GM21526 (cell line): ENCODE data around the gene TRIM38.
"Not testable (repeated sequence)": the region's sequence is repeated elsewhere in the genome, so short reads cannot be mapped to it uniquely, and the experiment has no call there.

ENCODE experiments used
- ATAC-seq: cut with Tn5 transposase; IDR thresholded peaks from one replicate; pipeline ENCODE4 v1.9.1; 2021; ENCODE audit warnings: moderate library complexity; ENCODE audit not compliant: unreplicated experiment, low FRiP score

Gene TRIM38

GRCh38 chr6:25962149-25963127 lies at the start of gene TRIM38:
Gene TRIM38 (plus strand): TSS chr6:25962802. CDS start chr6:25966523, 3,721 bp downstream.
- ATAC-seq: peak; percentile 84

GRCh38 chr6:25913741-25914140 lies 48.9 kb upstream of the TRIM38 start:
- ATAC-seq: no peak

GRCh38 chr6:25916330-25916729 lies 46.3 kb upstream of the TRIM38 start:
- ATAC-seq: no peak

- ATAC-seq: no peak
Measured at GRCh38 chr6:25916789-25917490, 45.7 kb upstream of the TRIM38 start.

GRCh38 chr6:25918083-25918683 lies 44.4 kb upstream of the TRIM38 start:
- ATAC-seq: no peak

- no peak for ATAC-seq
Measured at GRCh38 chr6:25919657-25920056, 42.9 kb upstream of the TRIM38 start.

GRCh38 chr6:25921525-25922203 lies 40.9 kb upstream of the TRIM38 start:
- no peak for ATAC-seq

GRCh38 chr6:25922301-25922700 lies 40.3 kb upstream of the TRIM38 start:
- ATAC-seq: no peak

- no peak for ATAC-seq
Measured at GRCh38 chr6:25925876-25926275, 36.7 kb upstream of the TRIM38 start.

GRCh38 chr6:25927178-25927577 lies 35.4 kb upstream of the TRIM38 start:
- ATAC-seq: no peak

GRCh38 chr6:25927756-25928216 lies 34.8 kb upstream of the TRIM38 start:
- no peak for ATAC-seq

GRCh38 chr6:25928562-25929324 lies 33.9 kb upstream of the TRIM38 start:
- no peak for ATAC-seq

- ATAC-seq: not testable (repeated sequence)
Measured at GRCh38 chr6:25929785-25930184, 32.8 kb upstream of the TRIM38 start.

- ATAC-seq: no peak
Measured at GRCh38 chr6:25930532-25931410, 31.8 kb upstream of the TRIM38 start, which contains the start of gene SLC17A2. Gene SLC17A2 (minus strand): TSS chr6:25930691. CDS start chr6:25925796, 4,895 bp downstream.

GRCh38 chr6:25931411-25931709 lies 31.2 kb upstream of the TRIM38 start:
- no peak for ATAC-seq

GRCh38 chr6:25934156-25934555 lies 28.4 kb upstream of the TRIM38 start:
- ATAC-seq: no peak

- no peak for ATAC-seq
Measured at GRCh38 chr6:25934735-25935313, 27.8 kb upstream of the TRIM38 start.

GRCh38 chr6:25935953-25936352 lies 26.6 kb upstream of the TRIM38 start:
- no peak for ATAC-seq
